ENCODE measurements around the gene PIP4K2B. TPM values are rescaled to one million over a fixed set of nuclear protein-coding genes. Genes with fewer than 3 reads are reported as not detected.

PIP4K2B gene
- total RNA-seq, 4 donors from 2014 or later: 15.3 to 63.5 (median 23.5) TPM

- TF ChIP-seq, protein P1, sequence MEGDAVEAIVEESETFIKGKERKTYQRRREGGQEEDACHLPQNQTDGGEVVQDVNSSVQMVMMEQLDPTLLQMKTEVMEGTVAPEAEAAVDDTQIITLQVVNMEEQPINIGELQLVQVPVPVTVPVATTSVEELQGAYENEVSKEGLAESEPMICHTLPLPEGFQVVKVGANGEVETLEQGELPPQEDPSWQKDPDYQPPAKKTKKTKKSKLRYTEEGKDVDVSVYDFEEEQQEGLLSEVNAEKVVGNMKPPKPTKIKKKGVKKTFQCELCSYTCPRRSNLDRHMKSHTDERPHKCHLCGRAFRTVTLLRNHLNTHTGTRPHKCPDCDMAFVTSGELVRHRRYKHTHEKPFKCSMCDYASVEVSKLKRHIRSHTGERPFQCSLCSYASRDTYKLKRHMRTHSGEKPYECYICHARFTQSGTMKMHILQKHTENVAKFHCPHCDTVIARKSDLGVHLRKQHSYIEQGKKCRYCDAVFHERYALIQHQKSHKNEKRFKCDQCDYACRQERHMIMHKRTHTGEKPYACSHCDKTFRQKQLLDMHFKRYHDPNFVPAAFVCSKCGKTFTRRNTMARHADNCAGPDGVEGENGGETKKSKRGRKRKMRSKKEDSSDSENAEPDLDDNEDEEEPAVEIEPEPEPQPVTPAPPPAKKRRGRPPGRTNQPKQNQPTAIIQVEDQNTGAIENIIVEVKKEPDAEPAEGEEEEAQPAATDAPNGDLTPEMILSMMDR (IDR thresholded peaks at IDR 0.05): no peak
- TF ChIP-seq EP300 (IDR thresholded peaks at IDR 0.05; ENCODE audit: low read depth) (no peak), POLR2A (IDR thresholded peaks at IDR 0.05) (no peak), POLR2AphosphoS5 (IDR thresholded peaks at IDR 0.05) (no peak)
- Histone ChIP-seq H3K4me3 (no peak overlapping the region), H3K36me3 (no peaks in the 10 kb centered on the region), H3K27me3 (no peaks in the 10 kb centered on the region), H3K4me1 (peaks cover 27 to 65% (median 36%) of the 10 kb centered on the region in 4 donors), H3K9me3 (no peaks in the 10 kb centered on the region), H3K27ac (peak overlapping the region; percentile 83 to 95 (median 93))
- WGBS, 2 donors (ENCODE audit: low coverage in 1 of 2): 33 to 42% methylated on average over 1 to 5 of the region's 5 CpGs
- no peak for DNase-seq
- in situ Hi-C loops (cut with MboI; ENCODE audit: low pct_ligation_motif_present in 1 of 4, low pct_unique_long_range_greater_than_20kb in 1 of 4, low sequenced_read_pairs in 3 of 4) (no loop called here), intact Hi-C loops (cut with DNase I; ENCODE audit: low total_unique reads) (no loop called here)
Measured at GRCh38 chr17:38741461-38741860, 57.9 kb downstream of the PIP4K2B start.

- Histone ChIP-seq H3K27me3 (no peaks in the 10 kb centered on the region), H3K36me3 (no peaks in the 10 kb centered on the region), H3K4me1 (peaks cover 24 to 59% (median 33%) of the 10 kb centered on the region in 4 donors), H3K4me3 (no peak overlapping the region), H3K27ac (peak overlapping the region; percentile 83 to 95 (median 93)), H3K9me3 (no peaks in the 10 kb centered on the region)
- no peak for DNase-seq
- TF ChIP-seq EP300 (IDR thresholded peaks at IDR 0.05; ENCODE audit: low read depth): no peak
- WGBS, 2 donors (ENCODE audit: low coverage in 1 of 2): 79 to 100% methylated on average over 1 to 4 of the region's 4 CpGs
- intact Hi-C loops (cut with DNase I; ENCODE audit: low total_unique reads): no loop called here
- in situ Hi-C loops (cut with MboI; ENCODE audit: low pct_ligation_motif_present in 1 of 4, low pct_unique_long_range_greater_than_20kb in 1 of 4, low sequenced_read_pairs in 3 of 4): no loop called here
Measured at GRCh38 chr17:38740806-38741205, 58.5 kb downstream of the PIP4K2B start.

DNA sequence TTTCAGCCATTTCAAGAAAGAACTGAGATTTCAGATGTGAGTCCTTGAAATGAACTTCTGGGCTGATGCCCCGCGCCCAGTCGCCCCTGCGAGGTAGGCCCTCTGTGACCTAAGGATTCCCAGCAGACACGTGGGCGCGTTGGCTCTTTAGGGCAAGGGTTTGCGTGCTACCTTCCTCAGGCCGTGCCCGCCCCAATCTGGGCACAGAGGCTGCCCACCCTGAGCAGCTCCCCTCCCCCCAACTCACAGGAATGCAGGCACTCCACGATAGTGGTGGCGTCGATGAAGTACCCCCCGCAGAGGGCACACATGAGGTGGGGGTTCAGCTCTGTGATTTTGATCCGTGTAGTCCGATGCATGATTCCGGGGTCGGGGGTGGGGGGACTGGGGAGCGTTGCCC, 59.3 kb downstream of the PIP4K2B start:
- TF ChIP-seq, protein P1 (IDR thresholded peaks at IDR 0.05): no peak
- WGBS, 2 donors (ENCODE audit: low coverage in 1 of 2): 82 to 87% methylated on average over 3 to 19 of the region's 19 CpGs
- intact Hi-C loops (cut with DNase I; ENCODE audit: low total_unique reads) (no loop called here), in situ Hi-C loops (cut with MboI; ENCODE audit: low pct_ligation_motif_present in 1 of 4, low pct_unique_long_range_greater_than_20kb in 1 of 4, low sequenced_read_pairs in 3 of 4) (no loop called here)
- Histone ChIP-seq H3K4me1 (peaks cover 29 to 60% (median 36%) of the 10 kb centered on the region in 4 donors), H3K27ac (no peak overlapping the region), H3K4me3 (no peak overlapping the region), H3K9me3 (no peaks in the 10 kb centered on the region), H3K27me3 (no peaks in the 10 kb centered on the region), H3K36me3 (no peaks in the 10 kb centered on the region)
- DNase-seq: no peak

- no peak overlapping the region for H3K4me3 ChIP-seq
- in situ Hi-C loops (cut with MboI; ENCODE audit: low pct_ligation_motif_present in 1 of 4, low pct_unique_long_range_greater_than_20kb in 1 of 4, low sequenced_read_pairs in 3 of 4): loop anchor here in 2 of 4 donors (10.0 kb wide), 1 partner anchor 65 kb away; the partner anchor contains the start of gene EPOP (in 2 of the 2)
- peaks cover 31 to 67% (median 39%) of the 10 kb centered on the region in 4 donors for H3K4me1 ChIP-seq
- H3K27ac ChIP-seq: peak overlapping the region in 1 of 4 donors; percentile 1
- no peak for DNase-seq
- TF ChIP-seq, protein P1 (IDR thresholded peaks at IDR 0.05): no peak
- TF ChIP-seq POLR2A (IDR thresholded peaks at IDR 0.05) (no peak), POLR2AphosphoS5 (IDR thresholded peaks at IDR 0.05) (no peak), EP300 (IDR thresholded peaks at IDR 0.05; ENCODE audit: low read depth) (no peak)
- no peaks in the 10 kb centered on the region for H3K36me3 ChIP-seq
- no peaks in the 10 kb centered on the region for H3K9me3 ChIP-seq
- 56% methylated on average over 11 of the region's 14 CpGs; no CpG with 5 or more reads in 1 of the 2 donors for WGBS, 2 donors (ENCODE audit: low coverage in 1 of 2)
- intact Hi-C loops (cut with DNase I; ENCODE audit: low total_unique reads): no loop called here
- no peaks in the 10 kb centered on the region for H3K27me3 ChIP-seq
Measured at GRCh38 chr17:38739305-38739704, 60.1 kb downstream of the PIP4K2B start.

- no peaks in the 10 kb centered on the region for H3K36me3 ChIP-seq
- H3K27ac ChIP-seq: no peak overlapping the region
- 87 to 96% methylated on average over 8 to 16 of the region's 16 CpGs for WGBS, 2 donors (ENCODE audit: low coverage in 1 of 2)
- no peak overlapping the region for H3K4me3 ChIP-seq
- peaks cover 31 to 67% (median 37%) of the 10 kb centered on the region in 4 donors for H3K4me1 ChIP-seq
- H3K9me3 ChIP-seq: no peaks in the 10 kb centered on the region
- DNase-seq: no peak
- TF ChIP-seq EP300 (IDR thresholded peaks at IDR 0.05; ENCODE audit: low read depth) (no peak), POLR2A (IDR thresholded peaks at IDR 0.05) (no peak), POLR2AphosphoS5 (IDR thresholded peaks at IDR 0.05) (no peak)
- TF ChIP-seq, protein P1 (IDR thresholded peaks at IDR 0.05): no peak
- in situ Hi-C loops (cut with MboI; ENCODE audit: low pct_ligation_motif_present in 1 of 4, low pct_unique_long_range_greater_than_20kb in 1 of 4, low sequenced_read_pairs in 3 of 4) (loop anchor here in 2 of 4 donors (10.0 kb wide), 1 partner anchor 64 kb away; the partner anchor contains the start of gene EPOP (in 2 of the 2)), intact Hi-C loops (cut with DNase I; ENCODE audit: low total_unique reads) (no loop called here)
- H3K27me3 ChIP-seq: no peaks in the 10 kb centered on the region
Measured at GRCh38 chr17:38738686-38739085, 60.7 kb downstream of the PIP4K2B start.
